ENCODE measurements around the gene FAM120A. TPM values are rescaled to one million over a fixed set of nuclear protein-coding genes. Genes with fewer than 3 reads are reported as not detected.

FAM120A gene
- total and polyA plus RNA-seq, 2 of the 13 experiments (the other 11 are each of a cell fraction or from before 2014, with no cell fraction given): 41.3 to 44.4 TPM

DNA sequence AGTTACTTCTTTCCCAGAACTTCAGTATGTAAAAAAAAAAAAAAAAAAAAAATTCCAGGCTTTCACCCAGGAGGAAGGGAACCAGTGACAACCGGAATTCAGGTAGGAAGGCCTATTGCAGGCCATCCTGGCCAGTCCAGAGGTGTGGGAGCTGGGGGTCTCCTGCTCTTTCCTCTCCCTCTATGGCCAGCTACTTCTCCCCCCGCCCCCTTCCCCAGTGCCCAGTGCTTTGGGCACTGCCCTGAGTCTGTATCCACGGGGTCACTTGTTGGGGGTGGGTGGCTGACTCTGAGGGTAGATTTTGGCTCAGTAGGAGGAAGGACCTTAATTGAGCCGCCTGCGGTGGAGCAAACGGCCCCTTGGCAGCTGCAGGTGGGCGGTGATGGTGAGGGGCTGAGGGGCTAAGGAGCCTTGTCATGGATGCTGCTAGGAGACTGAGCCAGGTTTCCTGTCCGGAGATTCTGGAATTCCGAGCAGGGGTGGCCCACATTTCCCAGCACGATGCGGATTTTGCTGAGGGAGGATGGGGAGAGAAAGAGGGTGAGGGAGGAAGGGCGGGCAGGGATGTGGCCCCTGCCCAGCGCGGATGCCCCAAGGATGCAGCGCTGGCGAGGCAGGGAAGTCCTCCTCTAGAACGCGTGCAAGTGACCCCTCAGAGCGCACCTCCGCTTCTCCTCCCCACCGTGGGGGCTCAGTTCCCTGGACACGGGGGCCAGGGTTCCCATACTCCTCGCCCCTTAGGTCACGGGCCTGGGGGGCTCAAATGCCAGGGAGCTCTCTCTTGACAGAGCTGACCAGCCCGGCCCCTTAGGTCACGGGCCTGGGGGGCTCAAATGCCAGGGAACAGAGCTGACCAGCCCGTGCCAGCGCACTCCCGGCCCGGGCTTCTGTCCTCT lies 123.7 kb downstream of the FAM120A start (continued):
- TF ChIP-seq, protein P1, sequence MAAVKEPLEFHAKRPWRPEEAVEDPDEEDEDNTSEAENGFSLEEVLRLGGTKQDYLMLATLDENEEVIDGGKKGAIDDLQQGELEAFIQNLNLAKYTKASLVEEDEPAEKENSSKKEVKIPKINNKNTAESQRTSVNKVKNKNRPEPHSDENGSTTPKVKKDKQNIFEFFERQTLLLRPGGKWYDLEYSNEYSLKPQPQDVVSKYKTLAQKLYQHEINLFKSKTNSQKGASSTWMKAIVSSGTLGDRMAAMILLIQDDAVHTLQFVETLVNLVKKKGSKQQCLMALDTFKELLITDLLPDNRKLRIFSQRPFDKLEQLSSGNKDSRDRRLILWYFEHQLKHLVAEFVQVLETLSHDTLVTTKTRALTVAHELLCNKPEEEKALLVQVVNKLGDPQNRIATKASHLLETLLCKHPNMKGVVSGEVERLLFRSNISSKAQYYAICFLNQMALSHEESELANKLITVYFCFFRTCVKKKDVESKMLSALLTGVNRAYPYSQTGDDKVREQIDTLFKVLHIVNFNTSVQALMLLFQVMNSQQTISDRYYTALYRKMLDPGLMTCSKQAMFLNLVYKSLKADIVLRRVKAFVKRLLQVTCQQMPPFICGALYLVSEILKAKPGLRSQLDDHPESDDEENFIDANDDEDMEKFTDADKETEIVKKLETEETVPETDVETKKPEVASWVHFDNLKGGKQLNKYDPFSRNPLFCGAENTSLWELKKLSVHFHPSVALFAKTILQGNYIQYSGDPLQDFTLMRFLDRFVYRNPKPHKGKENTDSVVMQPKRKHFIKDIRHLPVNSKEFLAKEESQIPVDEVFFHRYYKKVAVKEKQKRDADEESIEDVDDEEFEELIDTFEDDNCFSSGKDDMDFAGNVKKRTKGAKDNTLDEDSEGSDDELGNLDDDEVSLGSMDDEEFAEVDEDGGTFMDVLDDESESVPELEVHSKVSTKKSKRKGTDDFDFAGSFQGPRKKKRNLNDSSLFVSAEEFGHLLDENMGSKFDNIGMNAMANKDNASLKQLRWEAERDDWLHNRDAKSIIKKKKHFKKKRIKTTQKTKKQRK (IDR thresholded peaks at IDR 0.05; ENCODE audit: low read length): no peak
- TF ChIP-seq CHD2 (IDR thresholded peaks at IDR 0.05; ENCODE audit: low read depth, low read length) (no peak), POLR2AphosphoS5 (IDR thresholded peaks at IDR 0.05; ENCODE audit: low read depth, low read length) (no peak), SYNCRIP (IDR thresholded peaks at IDR 0.05; ENCODE audit: insufficient read depth, low read depth, low read length) (no peak), RFXANK (CRISPR knock-in tag; IDR thresholded peaks at IDR 0.05) (no peak), ARHGAP35 (CRISPR knock-in tag; IDR thresholded peaks at IDR 0.05; ENCODE audit: borderline replicate concordance) (no peak), ATF7-NPFF (CRISPR knock-in tag; IDR thresholded peaks at IDR 0.05; ENCODE audit: low read depth) (no peak), MAFG (CRISPR knock-in tag; IDR thresholded peaks at IDR 0.05) (no peak), RFX1 (IDR thresholded peaks at IDR 0.05) (no peak), ZNF564 (CRISPR knock-in tag; IDR thresholded peaks at IDR 0.05) (no peak), MAZ (IDR thresholded peaks at IDR 0.05; ENCODE audit: borderline replicate concordance, low read depth, low read length) (no peak), MAZ (CRISPR knock-in tag; IDR thresholded peaks at IDR 0.05; ENCODE audit: low read depth) (no peak), ZNF530 (CRISPR knock-in tag; IDR thresholded peaks at IDR 0.05; ENCODE audit: low read depth) (no peak), SMARCE1 (IDR thresholded peaks at IDR 0.05; ENCODE audit: borderline replicate concordance) (no peak), ZNF30 (CRISPR knock-in tag; IDR thresholded peaks at IDR 0.05) (no peak), ZNF605 (CRISPR knock-in tag; IDR thresholded peaks at IDR 0.05) (no peak)
- TF ChIP-seq, protein P2, sequence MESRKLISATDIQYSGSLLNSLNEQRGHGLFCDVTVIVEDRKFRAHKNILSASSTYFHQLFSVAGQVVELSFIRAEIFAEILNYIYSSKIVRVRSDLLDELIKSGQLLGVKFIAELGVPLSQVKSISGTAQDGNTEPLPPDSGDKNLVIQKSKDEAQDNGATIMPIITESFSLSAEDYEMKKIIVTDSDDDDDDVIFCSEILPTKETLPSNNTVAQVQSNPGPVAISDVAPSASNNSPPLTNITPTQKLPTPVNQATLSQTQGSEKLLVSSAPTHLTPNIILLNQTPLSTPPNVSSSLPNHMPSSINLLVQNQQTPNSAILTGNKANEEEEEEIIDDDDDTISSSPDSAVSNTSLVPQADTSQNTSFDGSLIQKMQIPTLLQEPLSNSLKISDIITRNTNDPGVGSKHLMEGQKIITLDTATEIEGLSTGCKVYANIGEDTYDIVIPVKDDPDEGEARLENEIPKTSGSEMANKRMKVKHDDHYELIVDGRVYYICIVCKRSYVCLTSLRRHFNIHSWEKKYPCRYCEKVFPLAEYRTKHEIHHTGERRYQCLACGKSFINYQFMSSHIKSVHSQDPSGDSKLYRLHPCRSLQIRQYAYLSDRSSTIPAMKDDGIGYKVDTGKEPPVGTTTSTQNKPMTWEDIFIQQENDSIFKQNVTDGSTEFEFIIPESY (CRISPR knock-in tag; IDR thresholded peaks at IDR 0.05): 0 out of 2 replicates have a peak, but pooled peaks have one; percentile 12
- TF ChIP-seq, protein P3, sequence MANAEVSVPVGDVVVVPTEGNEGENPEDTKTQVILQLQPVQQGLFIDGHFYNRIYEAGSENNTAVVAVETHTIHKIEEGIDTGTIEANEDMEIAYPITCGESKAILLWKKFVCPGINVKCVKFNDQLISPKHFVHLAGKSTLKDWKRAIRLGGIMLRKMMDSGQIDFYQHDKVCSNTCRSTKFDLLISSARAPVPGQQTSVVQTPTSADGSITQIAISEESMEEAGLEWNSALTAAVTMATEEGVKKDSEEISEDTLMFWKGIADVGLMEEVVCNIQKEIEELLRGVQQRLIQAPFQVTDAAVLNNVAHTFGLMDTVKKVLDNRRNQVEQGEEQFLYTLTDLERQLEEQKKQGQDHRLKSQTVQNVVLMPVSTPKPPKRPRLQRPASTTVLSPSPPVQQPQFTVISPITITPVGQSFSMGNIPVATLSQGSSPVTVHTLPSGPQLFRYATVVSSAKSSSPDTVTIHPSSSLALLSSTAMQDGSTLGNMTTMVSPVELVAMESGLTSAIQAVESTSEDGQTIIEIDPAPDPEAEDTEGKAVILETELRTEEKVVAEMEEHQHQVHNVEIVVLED (CRISPR knock-in tag; IDR thresholded peaks at IDR 0.05; ENCODE audit: borderline replicate concordance): no peak
- TF ChIP-seq, protein P4, sequence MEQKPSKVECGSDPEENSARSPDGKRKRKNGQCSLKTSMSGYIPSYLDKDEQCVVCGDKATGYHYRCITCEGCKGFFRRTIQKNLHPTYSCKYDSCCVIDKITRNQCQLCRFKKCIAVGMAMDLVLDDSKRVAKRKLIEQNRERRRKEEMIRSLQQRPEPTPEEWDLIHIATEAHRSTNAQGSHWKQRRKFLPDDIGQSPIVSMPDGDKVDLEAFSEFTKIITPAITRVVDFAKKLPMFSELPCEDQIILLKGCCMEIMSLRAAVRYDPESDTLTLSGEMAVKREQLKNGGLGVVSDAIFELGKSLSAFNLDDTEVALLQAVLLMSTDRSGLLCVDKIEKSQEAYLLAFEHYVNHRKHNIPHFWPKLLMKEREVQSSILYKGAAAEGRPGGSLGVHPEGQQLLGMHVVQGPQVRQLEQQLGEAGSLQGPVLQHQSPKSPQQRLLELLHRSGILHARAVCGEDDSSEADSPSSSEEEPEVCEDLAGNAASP (CRISPR knock-in tag; IDR thresholded peaks at IDR 0.05; ENCODE audit: borderline replicate concordance): no peak
- TF ChIP-seq, protein P5, sequence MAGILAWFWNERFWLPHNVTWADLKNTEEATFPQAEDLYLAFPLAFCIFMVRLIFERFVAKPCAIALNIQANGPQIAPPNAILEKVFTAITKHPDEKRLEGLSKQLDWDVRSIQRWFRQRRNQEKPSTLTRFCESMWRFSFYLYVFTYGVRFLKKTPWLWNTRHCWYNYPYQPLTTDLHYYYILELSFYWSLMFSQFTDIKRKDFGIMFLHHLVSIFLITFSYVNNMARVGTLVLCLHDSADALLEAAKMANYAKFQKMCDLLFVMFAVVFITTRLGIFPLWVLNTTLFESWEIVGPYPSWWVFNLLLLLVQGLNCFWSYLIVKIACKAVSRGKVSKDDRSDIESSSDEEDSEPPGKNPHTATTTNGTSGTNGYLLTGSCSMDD (CRISPR knock-in tag; IDR thresholded peaks at IDR 0.05): no peak

All from HepG2 (cell line).